ACHN (cell line): ENCODE data around the gene SLC13A3.

Experiments
- DNase-seq: peaks from one replicate; pipeline ENCODE4 v3.0.0-alpha.2; 2015
- in situ Hi-C: cut with HindIII; loops from 2 replicates; pipeline ENCODE4 v1.10.0; 2017; ENCODE audit warnings: low sequenced_read_pairs, low pct_ligation_motif_present, low pct_unique_long_range_greater_than_20kb

Gene SLC13A3

DNA sequence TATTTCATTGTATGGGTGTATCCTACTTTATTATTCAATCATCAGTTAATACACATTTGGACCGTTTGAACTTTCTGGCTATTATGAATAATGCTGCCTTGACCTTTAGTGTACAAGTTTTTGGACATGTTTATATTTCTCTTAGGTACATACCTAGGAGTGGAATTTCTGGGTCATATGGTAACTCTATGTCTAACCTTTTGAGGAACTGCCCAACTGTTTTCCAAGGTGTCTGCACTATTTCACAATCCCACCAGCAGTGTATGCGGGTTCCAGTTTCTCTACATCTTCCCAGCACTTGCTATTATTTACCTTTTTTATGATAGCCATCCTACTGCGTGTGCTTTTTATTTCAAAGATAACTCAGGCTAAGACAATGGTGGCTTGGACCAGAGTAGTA, 14.3 kb upstream of the SLC13A3 start:
- in situ Hi-C loops: no loop called here
- DNase-seq: no peak

DNA sequence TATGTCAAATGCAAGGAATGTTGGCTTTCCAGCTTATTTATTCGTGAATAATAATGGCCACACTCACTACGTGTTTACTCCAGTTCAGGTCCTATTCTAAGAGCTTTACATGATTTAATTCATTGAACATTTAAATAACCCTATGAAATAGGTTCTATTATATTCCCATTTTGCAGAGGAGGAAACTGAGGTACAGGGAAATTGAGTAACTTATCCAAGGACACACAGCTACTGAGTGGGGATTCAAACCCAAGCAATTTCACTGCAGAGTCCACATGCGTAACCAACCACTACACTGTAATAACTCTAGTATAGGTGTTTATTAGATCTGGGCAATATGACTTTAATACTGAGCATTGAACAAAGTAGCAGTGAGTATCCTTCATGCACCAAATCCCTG, 12.3 kb upstream of the SLC13A3 start:
- DNase-seq: no peak
- in situ Hi-C loops: no loop called here

GRCh38 chr20:46661659-46662058, 10.4 kb upstream of the SLC13A3 start:
- no peak for DNase-seq
- in situ Hi-C loops: no loop called here

DNA sequence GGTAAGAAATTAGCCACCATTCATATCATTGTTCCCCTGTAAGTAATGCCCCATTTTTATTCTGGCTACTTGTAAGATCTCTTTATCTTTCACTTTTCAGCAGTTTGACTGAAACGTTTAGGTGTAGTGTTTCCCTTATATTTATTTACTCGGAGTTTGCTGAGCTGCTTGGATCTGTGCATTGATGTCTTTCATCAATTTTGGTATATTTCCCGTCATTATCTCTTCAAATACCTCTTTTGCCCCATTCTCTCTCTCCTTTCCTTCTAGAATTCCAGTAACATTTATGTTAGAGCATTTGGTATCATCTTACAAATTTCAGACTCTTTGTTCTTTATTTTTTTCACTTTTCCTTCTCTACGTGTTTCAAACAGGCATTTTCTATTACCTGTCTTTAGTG, 9.2 kb upstream of the SLC13A3 start:
- in situ Hi-C loops: no loop called here
- no peak for DNase-seq

- in situ Hi-C loops: no loop called here
Observed at GRCh38 chr20:46657618-46658017, 6.4 kb upstream of the SLC13A3 start.

GRCh38 chr20:46657137-46657536, 5.9 kb upstream of the SLC13A3 start:
- no peak for DNase-seq
- in situ Hi-C loops: no loop called here

More at GRCh38 chr20:46657618-46658017, 6.4 kb upstream of the SLC13A3 start:
- DNase-seq: no peak

GRCh38 chr20:46652699-46653098, 1.4 kb upstream of the SLC13A3 start:
- DNase-seq: no peak
- in situ Hi-C loops: no loop called here

GRCh38 chr20:46650575-46651090, 626 bp downstream of the SLC13A3 start:
- no peak for DNase-seq
- in situ Hi-C loops: no loop called here

GRCh38 chr20:46649965-46650542, 1.2 kb downstream of the SLC13A3 start:
- in situ Hi-C loops: no loop called here
- no peak for DNase-seq

DNA sequence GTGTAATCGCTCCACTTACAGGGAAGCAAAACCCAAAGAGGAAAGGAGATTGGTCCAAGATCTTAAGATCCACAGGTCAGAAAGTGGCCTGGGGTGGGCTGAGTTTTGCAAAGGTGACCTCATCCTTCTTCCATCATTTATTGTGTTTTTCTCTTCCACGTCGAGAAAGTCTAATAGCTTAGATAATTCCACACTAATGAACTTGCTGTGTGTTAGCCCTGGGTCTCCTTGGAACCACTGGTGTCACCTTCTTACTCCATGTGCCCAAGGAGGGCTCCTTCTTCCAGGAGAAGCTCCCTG, 1.7 kb downstream of the SLC13A3 start:
- no peak for DNase-seq
- in situ Hi-C loops: no loop called here

GRCh38 chr20:46648903-46649649, 2.2 kb downstream of the SLC13A3 start:
- DNase-seq: no peak
- in situ Hi-C loops: no loop called here

DNA sequence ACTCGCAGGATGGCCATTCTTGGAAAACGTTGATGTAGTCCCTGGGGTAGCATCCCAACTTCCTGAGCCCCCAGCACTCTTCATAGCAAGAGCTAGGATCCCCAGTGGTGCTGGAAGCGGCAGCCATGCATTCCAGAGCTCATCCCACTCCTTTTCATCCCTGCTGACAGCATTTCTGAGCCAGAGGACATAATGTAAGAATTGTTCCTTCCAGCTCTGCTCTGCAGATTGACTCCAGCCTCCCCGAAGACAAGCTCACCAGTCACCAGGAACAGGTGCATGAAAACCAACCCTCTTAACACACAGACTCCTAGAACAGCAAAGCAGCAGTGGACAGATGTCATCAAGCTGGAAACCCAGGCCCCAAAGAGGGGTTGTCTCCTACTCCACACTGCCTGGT, 3.8 kb downstream of the SLC13A3 start:
- in situ Hi-C loops: no loop called here
- DNase-seq: no peak

DNA sequence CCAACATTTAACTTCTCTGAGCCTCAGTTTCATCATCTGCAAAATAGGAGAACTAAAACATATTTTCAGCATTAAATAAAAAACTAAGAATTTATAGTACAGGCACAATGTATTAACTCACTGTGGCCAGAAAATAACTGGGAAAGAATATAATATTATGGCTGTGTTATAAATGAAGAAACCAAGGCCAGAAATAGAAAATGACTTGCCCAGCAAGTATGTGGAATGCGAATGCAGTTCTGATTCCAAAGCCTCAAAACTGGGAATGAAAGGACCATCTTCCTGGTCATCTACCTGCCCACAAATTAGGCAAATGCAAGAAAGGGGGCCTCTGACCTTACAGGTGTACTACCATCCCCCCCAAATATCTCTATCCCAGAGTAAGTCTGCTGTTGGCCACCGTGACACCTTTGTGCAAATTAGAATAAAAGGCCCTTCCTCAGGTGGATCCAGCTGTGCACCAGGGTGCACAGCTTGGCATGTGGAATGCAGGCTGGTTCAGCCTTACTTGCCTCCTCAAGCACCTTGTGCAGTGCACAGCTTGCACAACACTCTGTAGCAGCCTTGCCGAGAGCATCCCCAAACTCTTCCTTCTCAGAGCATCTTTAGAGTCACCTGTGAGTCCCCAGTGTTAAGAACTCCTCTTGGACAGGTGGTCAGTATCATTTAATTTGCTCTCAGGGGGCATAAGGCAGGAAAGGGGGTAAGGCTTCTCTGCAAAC, 4.4 kb downstream of the SLC13A3 start:
- DNase-seq: no peak

GRCh38 chr20:46646122-46646521, 5.1 kb downstream of the SLC13A3 start:
- DNase-seq: no peak
- in situ Hi-C loops: no loop called here

More for the DNA sequence above, 4.4 kb downstream of the SLC13A3 start:
- in situ Hi-C loops: no loop called here

DNA sequence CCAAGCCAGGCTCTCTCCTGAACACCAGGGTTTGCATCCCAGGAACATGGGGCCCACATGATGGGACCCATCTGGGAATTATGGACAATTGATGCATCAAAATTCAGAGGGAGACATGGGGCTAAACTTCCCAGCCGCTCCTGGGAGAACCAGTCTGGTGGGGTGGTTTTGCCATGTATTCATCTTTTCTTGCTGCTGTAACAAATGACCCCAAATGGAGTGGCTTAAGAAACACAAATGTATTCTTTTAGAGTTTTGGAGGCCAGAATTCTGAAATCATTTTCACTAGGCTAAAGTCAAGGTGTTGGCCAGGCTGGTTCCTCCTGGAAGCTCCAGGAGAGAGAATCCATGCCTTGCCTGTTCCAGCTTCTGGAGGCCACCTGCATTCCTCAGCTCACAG, 6.5 kb downstream of the SLC13A3 start:
- in situ Hi-C loops: no loop called here

GRCh38 chr20:46644160-46644559, 7.1 kb downstream of the SLC13A3 start:
- in situ Hi-C loops: no loop called here
- no peak for DNase-seq

More for the DNA sequence above, 6.5 kb downstream of the SLC13A3 start:
- DNase-seq: no peak

GRCh38 chr20:46642969-46643343, 8.3 kb downstream of the SLC13A3 start:
- no peak for DNase-seq
- in situ Hi-C loops: no loop called here

DNA sequence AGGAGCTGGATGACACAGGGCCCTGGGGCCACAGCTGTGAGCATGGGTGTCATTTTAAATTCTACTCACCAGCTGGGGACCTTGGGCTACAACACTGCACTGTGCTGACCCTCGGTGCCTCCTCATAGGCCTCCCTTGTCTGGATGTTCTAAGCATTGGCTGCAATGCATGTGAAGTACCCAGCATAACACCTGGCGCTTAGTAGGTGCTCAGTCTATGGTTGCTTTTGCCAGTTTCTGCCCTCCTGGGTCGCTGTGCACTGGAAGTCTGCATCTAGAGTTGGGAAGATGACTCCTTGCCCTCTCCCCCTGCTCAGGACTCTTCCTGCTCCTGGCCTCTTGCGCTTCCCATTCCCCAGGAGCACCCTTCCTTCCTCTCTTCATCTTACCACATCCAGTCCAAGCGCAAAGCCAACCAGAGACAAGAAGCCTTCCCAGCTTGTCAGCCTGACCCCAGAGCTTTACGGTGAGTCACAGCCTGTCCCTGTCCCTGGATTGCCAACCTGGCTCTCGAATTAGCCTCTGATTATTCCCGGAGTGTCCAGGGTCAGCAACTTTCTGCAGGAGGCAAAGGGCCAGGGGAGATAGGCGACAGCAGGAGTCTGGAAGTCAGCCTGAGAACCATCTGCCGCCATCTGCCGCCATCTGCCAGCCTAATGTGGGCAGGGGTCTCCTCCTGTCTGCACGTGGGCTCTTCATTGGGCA, 8.8 kb downstream of the SLC13A3 start:
- in situ Hi-C loops: no loop called here
- no peak for DNase-seq

- no peak for DNase-seq
- in situ Hi-C loops: no loop called here
Observed at GRCh38 chr20:46641424-46641823, 9.8 kb downstream of the SLC13A3 start.
